Measurements from ENCODE around the gene NSD1. TPM values are rescaled to one million over a fixed set of nuclear protein-coding genes. Genes with fewer than 3 reads are reported as not detected.
"Not testable (repeated sequence)": the region's sequence is repeated elsewhere in the genome, so short reads cannot be mapped to it uniquely, and the experiment has no call there.

Gene NSD1
- total and polyA plus RNA-seq, 10 of the 15 experiments (the other 5 are each of a cell fraction or from before 2014, with no cell fraction given): 7.0 to 57.9 (median 30.4) TPM

GRCh38 chr5:177256296-177256695 lies 122.7 kb downstream of the NSD1 start (continued):
- TF ChIP-seq NBN (IDR thresholded peaks at IDR 0.05) (no peak), ZBED1 (IDR thresholded peaks at IDR 0.05; ENCODE audit: borderline replicate concordance) (no peak), GABPA (IDR thresholded peaks at IDR 0.05; ENCODE audit: low read depth) (no peak), EZH2 (IDR thresholded peaks at IDR 0.05; ENCODE audit: borderline replicate concordance, control insufficient read depth, low read depth, low read length) (no peak), EP300 (IDR thresholded peaks at IDR 0.05; ENCODE audit: borderline replicate concordance in 1 of 2, control insufficient read depth in 1 of 2, low read depth in 2 of 2, low read length in 2 of 2) (no peak), PBX3 (IDR thresholded peaks at IDR 0.05; ENCODE audit: insufficient replicate concordance, low read depth, low read length) (no peak), POLR2AphosphoS2 (IDR thresholded peaks at IDR 0.05; ENCODE audit: low read depth, low read length) (no peak), MLLT1 (IDR thresholded peaks at IDR 0.05) (no peak), SREBF1 (IDR thresholded peaks at IDR 0.05; ENCODE audit: low read length) (no peak)

GRCh38 chr5:177258711-177259110 lies 125.1 kb downstream of the NSD1 start:
- DNase-seq (ENCODE audit: low read depth, low spot score); RAD21 ChIA-PET (ENCODE audit: unreplicated experiment); CTCF ChIA-PET; BruUV-seq (replicated peaks); H3K4me1 ChIP-seq (ENCODE audit: control insufficient read depth, insufficient read depth, low read length); H3K79me2 ChIP-seq (ENCODE audit: control insufficient read depth, insufficient read depth, low read length); SMC1A ChIA-PET (ENCODE audit: uncharacterized antibody, unreplicated experiment); POLR2A ChIA-PET; H3K4me3 ChIP-seq; H3K27ac ChIP-seq (ENCODE audit: control insufficient read depth, insufficient read depth); in situ Hi-C loops (cut with MboI); H3K27me3 ChIP-seq (replicated peaks in 1 of 2; ENCODE audit: control insufficient read depth in 2 of 2, insufficient read depth in 2 of 2, low read length in 1 of 2); intact Hi-C loops (cut with micrococcal nuclease; ENCODE audit: unreplicated experiment); H3K4me2 ChIP-seq (ENCODE audit: control insufficient read depth, insufficient read depth); H2AFZ ChIP-seq (ENCODE audit: control insufficient read depth, low read depth, low read length); ATAC-seq; H3K9me3 ChIP-seq (replicated peaks; ENCODE audit: control insufficient read depth, insufficient read depth, low read length); H3K9ac ChIP-seq (ENCODE audit: control insufficient read depth, insufficient read depth, low read length); H4K20me1 ChIP-seq (ENCODE audit: control insufficient read depth, insufficient read depth); FAIRE-seq: not testable (repeated sequence)
- 93% methylated on average over 7 of the region's 7 CpGs for WGBS (ENCODE audit: insufficient coverage, insufficient replicate concordance, low lambda C conversion rate, missing lambda C conversion rate)
- peaks cover 6 to 33% of the 10 kb centered on the region in 2 experiments for H3K36me3 ChIP-seq (ENCODE audit: control insufficient read depth in 2 of 2, insufficient read depth in 2 of 2, low read length in 1 of 2)
